ES-I3 (cell line): Measurements from ENCODE around the gene TNPO3.
"Not testable (repeated sequence)": the region's sequence is repeated elsewhere in the genome, so short reads cannot be mapped to it uniquely, and the experiment has no call there.

Experiments
- H3K36me3 ChIP-seq: 2 replicates; pipeline ENCODE4 v1.6.1; 2013; ENCODE audit warnings: mild to moderate bottlenecking, low read length, control low read depth, moderate library complexity; ENCODE audit not compliant: insufficient read depth
- H3K4me1 ChIP-seq: 2 replicates; pipeline ENCODE4 v1.6.1; 2013; ENCODE audit warnings: mild to moderate bottlenecking, control low read depth, low read length; ENCODE audit not compliant: insufficient read depth
- H3K9ac ChIP-seq: 2 replicates; pipeline ENCODE4 v1.6.1; 2013; ENCODE audit warnings: low read depth, mild to moderate bottlenecking, low read length, moderate library complexity
- H3K9me3 ChIP-seq: 2 replicates; pipeline ENCODE4 v1.6.1; 2013; ENCODE audit warnings: mild to moderate bottlenecking, low read length, moderate library complexity; ENCODE audit not compliant: control insufficient read depth, insufficient read depth

The TNPO3 gene

GRCh38 chr7:129078455-129078854 lies 23.5 kb upstream of the TNPO3 start:
- peaks cover 4% of the 10 kb centered on the region; the same call in 1 of the 2 replicates for H3K4me1 ChIP-seq
- no peaks in the 10 kb centered on the region for H3K9me3 ChIP-seq
- no peaks in the 10 kb centered on the region for H3K36me3 ChIP-seq
- H3K9ac ChIP-seq: no peak overlapping the region

- peaks cover 4% of the 10 kb centered on the region; the same call in 1 of the 2 replicates for H3K4me1 ChIP-seq
- no peaks in the 10 kb centered on the region for H3K36me3 ChIP-seq
- H3K9ac ChIP-seq: no peak overlapping the region
Measured at GRCh38 chr7:129076886-129077285, 22.0 kb upstream of the TNPO3 start.

GRCh38 chr7:129074994-129075393 lies 20.1 kb upstream of the TNPO3 start:
- no peak overlapping the region for H3K9ac ChIP-seq
- peaks cover 4% of the 10 kb centered on the region; the same call in 1 of the 2 replicates for H3K4me1 ChIP-seq
- no peaks in the 10 kb centered on the region for H3K36me3 ChIP-seq
- H3K9me3 ChIP-seq: no peaks in the 10 kb centered on the region; the same call in 1 of the 2 replicates

More at GRCh38 chr7:129076886-129077285, 22.0 kb upstream of the TNPO3 start:
- H3K9me3 ChIP-seq: no peaks in the 10 kb centered on the region

GRCh38 chr7:129074361-129074871 lies 19.5 kb upstream of the TNPO3 start:
- H3K4me1 ChIP-seq: peaks cover 7% of the 10 kb centered on the region
- no peak overlapping the region for H3K9ac ChIP-seq
- no peaks in the 10 kb centered on the region for H3K36me3 ChIP-seq
- H3K9me3 ChIP-seq: no peaks in the 10 kb centered on the region; the same call in 1 of the 2 replicates

- no peaks in the 10 kb centered on the region; the same call in 1 of the 2 replicates for H3K9me3 ChIP-seq
- H3K9ac ChIP-seq: no peak overlapping the region
- H3K4me1 ChIP-seq: peaks cover 7% of the 10 kb centered on the region
- H3K36me3 ChIP-seq: no peaks in the 10 kb centered on the region
Measured at GRCh38 chr7:129073738-129074137, 18.8 kb upstream of the TNPO3 start.

- H3K4me1 ChIP-seq: peaks cover 7% of the 10 kb centered on the region
- no peak overlapping the region for H3K9ac ChIP-seq
- no peaks in the 10 kb centered on the region; the same call in 1 of the 2 replicates for H3K9me3 ChIP-seq
- no peaks in the 10 kb centered on the region for H3K36me3 ChIP-seq
Measured at GRCh38 chr7:129073204-129073603, 18.3 kb upstream of the TNPO3 start.

- Histone ChIP-seq H3K4me1 (peaks cover 14% of the 10 kb centered on the region), H3K9ac (no peak overlapping the region), H3K9me3 (no peaks in the 10 kb centered on the region; the same call in 1 of the 2 replicates), H3K36me3 (no peaks in the 10 kb centered on the region)
Measured at GRCh38 chr7:129072479-129073011, 17.6 kb upstream of the TNPO3 start.

GRCh38 chr7:129069021-129069420 lies 14.1 kb upstream of the TNPO3 start:
- H3K4me1 ChIP-seq: peaks cover 20% of the 10 kb centered on the region
- no peaks in the 10 kb centered on the region for H3K36me3 ChIP-seq
- no peak overlapping the region for H3K9ac ChIP-seq
- no peaks in the 10 kb centered on the region; the same call in 1 of the 2 replicates for H3K9me3 ChIP-seq

- Histone ChIP-seq H3K9me3 (peaks cover 1% of the 10 kb centered on the region; the same call in 1 of the 2 replicates), H3K9ac (no peak overlapping the region), H3K4me1 (peaks cover 20% of the 10 kb centered on the region), H3K36me3 (no peaks in the 10 kb centered on the region)
Measured at GRCh38 chr7:129067943-129068548, 13.1 kb upstream of the TNPO3 start.

- H3K9me3 ChIP-seq, H3K36me3 ChIP-seq: not testable (repeated sequence)
- H3K4me1 ChIP-seq: peaks cover 20% of the 10 kb centered on the region
- peak overlapping the region; percentile 36 for H3K9ac ChIP-seq
Measured at GRCh38 chr7:129067132-129067561, 12.2 kb upstream of the TNPO3 start.

- peaks cover 20% of the 10 kb centered on the region for H3K4me1 ChIP-seq
- peaks cover 4% of the 10 kb centered on the region; the same call in 1 of the 2 replicates for H3K9me3 ChIP-seq
- H3K36me3 ChIP-seq: no peaks in the 10 kb centered on the region
- H3K9ac ChIP-seq: peak overlapping the region; percentile 36
Measured at GRCh38 chr7:129066290-129067131, 11.6 kb upstream of the TNPO3 start.

GRCh38 chr7:129055861-129056464 lies 1.1 kb upstream of the TNPO3 start:
- Histone ChIP-seq H3K4me1 (no peaks in the 10 kb centered on the region; the same call in 1 of the 2 replicates), H3K36me3 (no peaks in the 10 kb centered on the region), H3K9me3 (no peaks in the 10 kb centered on the region), H3K9ac (peak overlapping the region; percentile 91; the same call in 1 of the 2 replicates)

- no peaks in the 10 kb centered on the region for H3K9me3 ChIP-seq
- no peaks in the 10 kb centered on the region for H3K36me3 ChIP-seq
- H3K9ac ChIP-seq: peak overlapping the region; percentile 91
- H3K4me1 ChIP-seq: no peaks in the 10 kb centered on the region; the same call in 1 of the 2 replicates
Measured at GRCh38 chr7:129055294-129055816, 444 bp upstream of the TNPO3 start.
